ENCODE data around the gene ITFG2.

ITFG2 gene

GRCh38 chr12:2800046-2800570 lies 12.4 kb upstream of the ITFG2 start:
- no peak for TF ChIP-seq EZH2phosphoT487 (IDR thresholded peaks at IDR 0.05; ENCODE audit: low read depth)
- TF ChIP-seq CTCF (IDR thresholded peaks at IDR 0.05; ENCODE audit: low read depth, low read length) = no peak
- H3K4me2 ChIP-seq (ENCODE audit: low read length) = no peak overlapping the region
- no peaks in the 10 kb centered on the region for H3K9me3 ChIP-seq (ENCODE audit: insufficient read depth, low read length)
- H3K27ac ChIP-seq (ENCODE audit: low read length) = no peak overlapping the region
- H3K9ac ChIP-seq (ENCODE audit: low read length) = no peak overlapping the region
- no peaks in the 10 kb centered on the region for H3K27me3 ChIP-seq (ENCODE audit: low read depth, low read length)
- H4K20me1 ChIP-seq (ENCODE audit: insufficient read depth, low read length) = peaks cover 21% of the 10 kb centered on the region; the same call in 1 of the 2 replicates
- H2AFZ ChIP-seq (ENCODE audit: low read depth, low read length) = no peak overlapping the region
- peaks cover 38% of the 10 kb centered on the region for H3K79me2 ChIP-seq (ENCODE audit: low read length)
- H3K36me3 ChIP-seq (replicated peaks; ENCODE audit: low read depth, low read length) = peaks cover 72% of the 10 kb centered on the region
- H3K4me3 ChIP-seq (ENCODE audit: low read length) = no peak overlapping the region
- peaks cover 31% of the 10 kb centered on the region for H3K4me1 ChIP-seq (ENCODE audit: low read length)

GRCh38 chr12:2801044-2801783 lies 11.3 kb upstream of the ITFG2 start:
- Histone ChIP-seq H3K4me1 (ENCODE audit: low read length) (peaks cover 30% of the 10 kb centered on the region), H3K4me2 (ENCODE audit: low read length) (no peak overlapping the region), H3K9me3 (ENCODE audit: insufficient read depth, low read length) (no peaks in the 10 kb centered on the region), H3K9ac (ENCODE audit: low read length) (no peak overlapping the region), H3K4me3 (ENCODE audit: low read length) (no peak overlapping the region), H3K79me2 (ENCODE audit: low read length) (peaks cover 27% of the 10 kb centered on the region), H2AFZ (ENCODE audit: low read depth, low read length) (no peak overlapping the region), H4K20me1 (ENCODE audit: insufficient read depth, low read length) (peaks cover 17% of the 10 kb centered on the region; the same call in 1 of the 2 replicates), H3K27ac (ENCODE audit: low read length) (no peak overlapping the region), H3K27me3 (ENCODE audit: low read depth, low read length) (no peaks in the 10 kb centered on the region), H3K36me3 (replicated peaks; ENCODE audit: low read depth, low read length) (peaks cover 80% of the 10 kb centered on the region)
- no peak for TF ChIP-seq CTCF (IDR thresholded peaks at IDR 0.05; ENCODE audit: low read depth, low read length)
- no peak for TF ChIP-seq EZH2phosphoT487 (IDR thresholded peaks at IDR 0.05; ENCODE audit: low read depth)

GRCh38 chr12:2803635-2804392 lies 8.7 kb upstream of the ITFG2 start:
- no peaks in the 10 kb centered on the region for H3K9me3 ChIP-seq (ENCODE audit: insufficient read depth, low read length)
- no peak for TF ChIP-seq CTCF (IDR thresholded peaks at IDR 0.05; ENCODE audit: low read depth, low read length)
- TF ChIP-seq EZH2phosphoT487 (IDR thresholded peaks at IDR 0.05; ENCODE audit: low read depth) = no peak
- no peaks in the 10 kb centered on the region for H3K27me3 ChIP-seq (ENCODE audit: low read depth, low read length)
- no peak overlapping the region for H3K9ac ChIP-seq (ENCODE audit: low read length)
- peaks cover 70% of the 10 kb centered on the region for H3K36me3 ChIP-seq (replicated peaks; ENCODE audit: low read depth, low read length)
- peaks cover 21% of the 10 kb centered on the region for H3K4me1 ChIP-seq (ENCODE audit: low read length)
- H4K20me1 ChIP-seq (ENCODE audit: insufficient read depth, low read length) = no peaks in the 10 kb centered on the region
- peak overlapping the region; percentile 24; the same call in 1 of the 2 replicates for H3K4me2 ChIP-seq (ENCODE audit: low read length)
- H3K27ac ChIP-seq (ENCODE audit: low read length) = peak overlapping the region; percentile 49
- no peak overlapping the region for H2AFZ ChIP-seq (ENCODE audit: low read depth, low read length)
- no peak overlapping the region for H3K4me3 ChIP-seq (ENCODE audit: low read length)
- H3K79me2 ChIP-seq (ENCODE audit: low read length) = peaks cover under 1% of the 10 kb centered on the region; the same call in 1 of the 2 replicates

Data from OCI-LY3 (cell line).